C4-2B (cell line): ENCODE results near the gene EGFL8.

ENCODE experiments used
- CTCF ChIP-seq: fragments of 450-650 bp; conservative IDR thresholded peaks from 2 replicates; pipeline ENCODE4 v1.5.1; 2017; ENCODE audit warnings: mild to moderate bottlenecking
- ZFX ChIP-seq: fragments of 450-650 bp; IDR thresholded peaks from 2 replicates; pipeline ENCODE4 v1.6.1; 2017

- TF ChIP-seq CTCF, result no peak
- no peak for TF ChIP-seq ZFX
These were observed 16.8 kb upstream of the EGFL8 start for GRCh38 chr6:32147401-32148132.
